AG20443 (cell line): ENCODE results near the gene SLC7A6OS.

ENCODE experiments used
- DNase-seq: peaks from one replicate; pipeline ENCODE4 v3.0.0; 2012; ENCODE audit warnings: low spot score, mixed read lengths

Gene SLC7A6OS

GRCh38 chr16:68253721-68254120 lies 57.0 kb downstream of the SLC7A6OS start:
- no peak for DNase-seq

- DNase-seq, result no peak
Measured at GRCh38 chr16:68252383-68252782, 58.4 kb downstream of the SLC7A6OS start.

GRCh38 chr16:68251832-68252231 lies 58.9 kb downstream of the SLC7A6OS start:
- DNase-seq, result no peak

GRCh38 chr16:68250951-68251350 lies 59.8 kb downstream of the SLC7A6OS start:
- DNase-seq, result no peak

GRCh38 chr16:68249371-68249770 lies 61.4 kb downstream of the SLC7A6OS start:
- no peak for DNase-seq
